Measurements from ENCODE around the gene CFAP45.

Gene CFAP45

DNA sequence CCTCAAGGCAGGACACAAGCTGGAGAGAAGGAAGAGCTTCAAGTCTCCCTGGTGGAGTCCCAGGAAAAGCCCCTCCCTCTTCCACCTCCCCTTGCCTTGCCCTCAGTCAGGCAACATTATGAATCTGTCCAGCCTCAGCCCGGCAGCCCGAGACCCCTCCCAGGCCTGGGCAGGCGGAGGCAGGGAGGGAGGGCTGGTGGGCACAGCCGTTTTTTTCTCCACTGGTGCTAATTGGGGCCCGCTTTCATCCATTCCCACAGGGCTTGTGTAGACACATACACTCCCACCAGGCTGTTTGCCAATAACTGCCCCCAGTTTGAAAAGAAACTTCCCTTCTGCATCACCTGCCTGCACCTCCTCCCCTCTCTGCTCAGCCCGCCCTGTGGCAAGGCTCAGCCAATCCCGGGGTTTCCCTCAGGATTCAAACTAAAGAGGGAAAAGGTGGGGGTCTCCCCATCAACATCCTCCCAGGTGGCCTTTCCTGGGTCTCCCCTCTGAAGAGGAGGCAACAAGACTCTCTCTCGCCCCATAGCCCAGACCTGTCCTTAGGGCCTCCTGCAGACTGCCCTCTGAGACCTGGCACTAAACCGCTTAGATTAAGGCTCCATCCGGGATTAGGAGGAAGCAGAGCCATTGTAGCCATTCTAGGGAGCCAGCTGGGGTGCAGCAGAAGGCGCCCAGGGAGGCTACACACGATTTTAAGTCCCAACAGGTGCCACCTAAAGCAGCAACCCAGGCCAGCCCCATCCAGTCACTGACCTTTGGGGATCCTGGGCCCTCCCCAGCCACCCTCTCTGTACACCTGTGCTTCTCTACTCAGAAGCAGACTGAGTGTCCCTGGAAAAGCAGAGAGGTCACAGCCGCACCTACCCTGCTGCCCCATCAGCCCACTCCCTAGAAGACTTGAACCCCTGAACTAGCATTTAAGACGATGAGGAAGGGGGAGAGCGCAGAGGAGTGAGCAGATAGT lies 41.9 kb upstream of the CFAP45 start:
- no peaks in the 10 kb centered on the region for H3K36me3 ChIP-seq
- H3K4me1 ChIP-seq, result peaks cover 5% of the 10 kb centered on the region; the same call in 1 of the 2 replicates
- DNase-seq, result no peak
- H3K9me3 ChIP-seq, result no peaks in the 10 kb centered on the region
- TF ChIP-seq, protein P1, sequence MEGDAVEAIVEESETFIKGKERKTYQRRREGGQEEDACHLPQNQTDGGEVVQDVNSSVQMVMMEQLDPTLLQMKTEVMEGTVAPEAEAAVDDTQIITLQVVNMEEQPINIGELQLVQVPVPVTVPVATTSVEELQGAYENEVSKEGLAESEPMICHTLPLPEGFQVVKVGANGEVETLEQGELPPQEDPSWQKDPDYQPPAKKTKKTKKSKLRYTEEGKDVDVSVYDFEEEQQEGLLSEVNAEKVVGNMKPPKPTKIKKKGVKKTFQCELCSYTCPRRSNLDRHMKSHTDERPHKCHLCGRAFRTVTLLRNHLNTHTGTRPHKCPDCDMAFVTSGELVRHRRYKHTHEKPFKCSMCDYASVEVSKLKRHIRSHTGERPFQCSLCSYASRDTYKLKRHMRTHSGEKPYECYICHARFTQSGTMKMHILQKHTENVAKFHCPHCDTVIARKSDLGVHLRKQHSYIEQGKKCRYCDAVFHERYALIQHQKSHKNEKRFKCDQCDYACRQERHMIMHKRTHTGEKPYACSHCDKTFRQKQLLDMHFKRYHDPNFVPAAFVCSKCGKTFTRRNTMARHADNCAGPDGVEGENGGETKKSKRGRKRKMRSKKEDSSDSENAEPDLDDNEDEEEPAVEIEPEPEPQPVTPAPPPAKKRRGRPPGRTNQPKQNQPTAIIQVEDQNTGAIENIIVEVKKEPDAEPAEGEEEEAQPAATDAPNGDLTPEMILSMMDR (IDR thresholded peaks at IDR 0.05; ENCODE audit: low read depth, low read length), result no peak
- H3K27me3 ChIP-seq, result no peaks in the 10 kb centered on the region
- H3K4me3 ChIP-seq (ENCODE audit: low read depth, low read length), result no peak overlapping the region

DNA sequence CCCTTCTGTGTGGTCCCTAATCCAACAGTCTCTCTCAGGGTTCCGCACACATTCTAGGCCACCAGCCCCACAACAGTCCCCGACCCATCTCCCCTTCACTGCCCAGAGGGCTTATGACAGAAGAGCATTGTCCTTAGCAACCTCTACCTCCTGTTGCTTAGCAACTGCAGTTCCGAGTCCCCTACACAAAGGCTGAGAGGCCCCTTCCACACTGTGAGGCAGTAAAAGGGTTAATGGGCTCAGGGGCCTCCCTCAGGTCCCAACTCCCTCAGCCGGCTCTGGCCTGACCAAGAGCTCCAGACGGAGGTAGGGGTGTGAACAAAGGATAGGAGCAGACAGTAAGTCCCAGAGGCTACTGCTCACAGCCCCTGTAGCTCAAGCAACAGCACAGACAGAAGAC lies 41.2 kb upstream of the CFAP45 start:
- Histone ChIP-seq H3K4me3 (ENCODE audit: low read depth, low read length) (no peak overlapping the region), H3K36me3 (no peaks in the 10 kb centered on the region), H3K27me3 (no peaks in the 10 kb centered on the region), H3K4me1 (peaks cover 3% of the 10 kb centered on the region; the same call in 1 of the 2 replicates), H3K9me3 (no peaks in the 10 kb centered on the region)
- no peak for DNase-seq
- TF ChIP-seq, protein P1 (IDR thresholded peaks at IDR 0.05; ENCODE audit: low read depth, low read length), result no peak

DNA sequence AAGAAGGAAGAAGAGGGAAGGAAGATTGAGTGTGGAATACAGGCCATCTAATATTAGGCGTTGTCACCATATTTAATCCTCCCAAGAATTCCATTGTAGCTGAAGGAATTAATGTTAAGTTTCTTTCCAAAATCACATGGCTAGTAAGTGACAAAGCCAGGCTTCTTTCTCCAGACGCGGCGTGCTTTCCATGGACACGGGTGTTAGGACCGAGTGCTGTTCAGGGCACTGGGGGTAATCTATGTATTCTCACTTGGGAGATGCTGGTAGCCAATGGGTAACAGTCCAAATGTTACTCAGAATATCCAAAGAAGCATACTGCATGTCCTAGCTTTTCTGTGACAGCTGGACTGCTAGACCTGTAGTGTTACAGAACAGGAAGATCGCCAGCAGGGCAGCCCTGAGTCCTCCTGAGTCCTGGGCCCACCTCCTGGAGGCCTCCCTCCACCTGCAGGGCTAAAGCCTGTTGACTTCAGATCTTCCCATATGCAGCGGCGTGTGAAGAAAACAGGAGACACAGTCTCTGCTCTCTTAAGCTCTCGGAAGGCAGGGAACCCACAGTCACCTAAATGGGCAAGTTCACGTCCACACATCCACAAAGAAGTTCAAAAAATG lies 40.1 kb upstream of the CFAP45 start:
- no peaks in the 10 kb centered on the region for H3K9me3 ChIP-seq
- H3K4me3 ChIP-seq (ENCODE audit: low read depth, low read length), result no peak overlapping the region
- no peaks in the 10 kb centered on the region for H3K36me3 ChIP-seq
- TF ChIP-seq, protein P1 (IDR thresholded peaks at IDR 0.05; ENCODE audit: low read depth, low read length), result no peak
- DNase-seq, result no peak
- no peaks in the 10 kb centered on the region for H3K27me3 ChIP-seq
- peaks cover 2% of the 10 kb centered on the region; the same call in 1 of the 2 replicates for H3K4me1 ChIP-seq

DNA sequence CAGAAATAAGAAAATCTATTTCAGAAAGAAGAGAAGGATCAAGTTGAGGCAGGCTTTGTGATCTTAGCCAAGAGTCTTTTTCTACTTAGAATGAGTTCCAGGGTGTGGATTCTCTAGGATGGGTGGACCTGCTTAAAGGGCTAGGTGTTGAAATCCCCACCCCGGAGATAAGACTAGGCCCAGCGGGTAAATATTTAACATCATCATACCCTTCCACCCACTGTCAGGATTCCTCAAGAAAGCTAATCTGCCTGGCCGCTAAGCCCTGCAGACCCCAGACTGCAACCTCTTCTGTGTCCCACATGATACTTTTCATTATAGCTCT lies 39.7 kb upstream of the CFAP45 start:
- no peak for DNase-seq
- Histone ChIP-seq H3K36me3 (no peaks in the 10 kb centered on the region), H3K4me1 (peaks cover 2% of the 10 kb centered on the region; the same call in 1 of the 2 replicates), H3K4me3 (ENCODE audit: low read depth, low read length) (no peak overlapping the region), H3K27me3 (no peaks in the 10 kb centered on the region), H3K9me3 (no peaks in the 10 kb centered on the region)
- TF ChIP-seq, protein P1 (IDR thresholded peaks at IDR 0.05; ENCODE audit: low read depth, low read length), result no peak

DNA sequence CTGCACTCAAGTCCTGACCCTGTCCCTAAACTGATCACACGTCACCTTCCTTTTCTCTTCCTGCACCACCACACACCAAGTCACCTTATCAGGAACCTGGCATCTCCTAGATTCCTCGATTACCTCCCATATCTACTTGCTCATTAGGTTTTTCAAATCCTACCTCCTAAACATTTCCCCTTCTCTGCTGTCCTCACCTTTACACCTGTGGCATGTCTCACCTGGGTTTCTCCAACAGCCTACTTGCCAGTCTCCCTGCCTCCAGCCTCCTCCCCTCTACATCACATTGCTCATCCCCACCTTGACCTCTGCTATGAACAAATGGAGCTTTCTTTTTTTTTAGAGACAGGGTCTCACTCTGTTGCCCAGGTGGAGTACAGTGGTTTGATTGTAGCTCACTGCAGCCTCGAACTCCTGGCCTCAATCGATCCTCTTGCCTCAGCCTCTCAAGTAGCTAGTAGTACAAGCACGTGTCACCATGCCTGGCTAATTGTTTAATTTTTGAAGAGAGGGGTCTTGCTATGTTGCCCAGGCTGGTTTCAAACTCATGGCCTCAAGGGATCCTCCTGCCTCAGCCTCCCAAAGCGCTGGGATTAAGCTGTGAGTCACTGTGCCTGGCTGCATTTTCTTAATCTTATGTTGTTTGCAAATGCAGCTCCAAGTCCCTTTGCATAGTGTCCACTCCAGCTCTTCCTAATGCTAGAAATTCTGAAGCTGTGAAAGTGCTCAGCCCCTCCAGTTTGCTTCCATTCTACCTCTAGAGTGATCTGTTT lies 39.1 kb upstream of the CFAP45 start:
- Histone ChIP-seq H3K4me3 (ENCODE audit: low read depth, low read length) (no peak overlapping the region), H3K27me3 (no peaks in the 10 kb centered on the region), H3K36me3 (no peaks in the 10 kb centered on the region), H3K4me1 (peaks cover 2% of the 10 kb centered on the region; the same call in 1 of the 2 replicates), H3K9me3 (no peaks in the 10 kb centered on the region)
- TF ChIP-seq, protein P1 (IDR thresholded peaks at IDR 0.05; ENCODE audit: low read depth, low read length), result no peak
- DNase-seq, result no peak
